Putamen (tissue), 1 donor: Measurements from ENCODE around the gene ERMARD.

Experiments
- DNase-seq: peaks from one replicate; pipeline ENCODE4 v3.0.0-alpha.2; 2016; ENCODE audit warnings: low spot score

ERMARD gene

DNA sequence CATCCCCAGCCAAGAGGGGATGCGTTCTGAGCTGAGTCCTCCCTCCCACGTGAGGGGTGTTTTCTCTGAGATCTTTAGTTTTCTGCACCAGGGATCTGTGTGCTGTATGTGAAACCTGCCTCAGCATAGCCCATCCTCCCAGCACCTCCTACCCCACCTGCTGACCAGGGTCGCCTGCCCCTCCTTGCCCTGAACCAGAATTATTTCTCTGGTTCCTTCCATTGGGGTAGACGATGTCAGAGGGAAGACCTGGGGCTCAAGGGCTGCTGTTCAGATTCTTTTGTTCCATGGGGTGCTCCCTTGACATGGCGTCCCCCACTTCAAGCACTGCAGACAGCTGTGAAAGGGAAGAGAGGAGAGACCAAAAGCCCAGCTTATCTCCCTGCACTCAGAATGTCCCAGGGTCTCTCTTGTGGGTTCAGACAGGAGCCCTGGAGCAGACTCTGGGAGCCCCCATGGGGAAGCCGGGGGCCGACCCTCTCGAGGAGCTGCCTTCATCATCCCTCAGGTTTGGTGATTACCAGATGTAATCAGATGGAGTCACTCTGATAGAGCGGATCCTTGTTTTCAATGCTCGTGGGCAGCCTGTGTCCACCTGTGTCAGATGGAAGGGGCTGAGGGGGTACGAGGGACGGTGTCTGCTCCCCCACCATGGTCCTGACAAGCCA is 74.3 kb downstream of the ERMARD start:
- no peak for DNase-seq

DNA sequence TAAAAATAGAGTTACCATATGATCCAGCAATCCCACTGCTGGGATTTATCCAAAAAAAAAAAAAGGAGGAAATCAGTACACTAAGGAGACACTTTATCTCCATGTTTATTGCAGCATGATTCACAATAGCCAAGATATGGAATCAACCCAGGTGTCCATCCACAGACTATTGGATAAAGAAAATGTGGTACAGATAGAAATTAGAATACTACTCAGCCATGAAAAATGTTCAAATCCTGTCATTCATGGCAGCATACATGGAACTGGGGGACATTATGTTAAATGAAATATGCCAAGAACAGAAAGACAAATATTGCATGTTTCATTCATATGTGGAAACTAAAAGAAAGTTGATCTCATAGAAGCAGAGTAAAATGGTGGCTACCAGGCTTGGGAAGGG is 75.3 kb downstream of the ERMARD start:
- DNase-seq, result no peak

DNA sequence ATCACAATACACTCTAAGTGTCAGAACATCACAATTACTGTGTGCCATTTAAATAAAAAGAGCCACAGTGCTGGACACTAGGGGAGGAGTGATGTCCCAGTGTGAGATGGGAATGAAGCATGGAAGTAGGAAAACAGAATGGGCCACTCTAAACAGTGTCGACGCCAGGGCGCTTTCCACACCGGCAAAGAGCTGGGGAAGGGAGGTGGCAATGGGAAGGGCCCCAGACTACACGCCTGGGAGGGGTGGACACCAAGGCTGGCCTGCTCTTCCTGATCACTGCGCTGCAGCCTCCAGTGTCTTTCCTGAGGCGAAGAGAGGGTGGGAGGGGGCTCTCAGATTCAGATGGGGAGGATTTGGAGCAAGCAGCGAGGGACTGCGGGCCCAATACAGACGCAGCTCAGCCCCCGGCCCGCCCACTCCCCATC is 75.9 kb downstream of the ERMARD start:
- DNase-seq, result no peak

DNA sequence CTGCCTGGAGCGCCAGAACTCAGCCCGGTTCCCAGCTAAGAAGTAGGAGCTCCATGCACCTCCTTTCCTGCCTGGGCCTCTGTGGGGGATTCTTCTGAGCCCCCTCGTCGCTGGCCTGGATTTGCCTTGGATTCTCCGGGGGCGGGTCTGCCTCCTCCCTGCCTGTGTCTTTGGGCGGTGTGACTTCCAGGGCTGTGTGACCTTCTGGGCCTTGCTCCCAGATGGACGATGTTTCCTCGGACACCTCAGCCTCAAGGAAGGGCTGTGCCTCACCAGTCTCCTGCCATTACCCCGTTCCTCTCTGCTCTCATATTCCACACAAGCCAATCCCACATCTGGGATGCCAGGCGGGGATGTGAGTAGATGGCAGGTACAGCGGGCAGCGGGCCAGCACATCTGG is 76.8 kb downstream of the ERMARD start:
- DNase-seq, result no peak

DNA sequence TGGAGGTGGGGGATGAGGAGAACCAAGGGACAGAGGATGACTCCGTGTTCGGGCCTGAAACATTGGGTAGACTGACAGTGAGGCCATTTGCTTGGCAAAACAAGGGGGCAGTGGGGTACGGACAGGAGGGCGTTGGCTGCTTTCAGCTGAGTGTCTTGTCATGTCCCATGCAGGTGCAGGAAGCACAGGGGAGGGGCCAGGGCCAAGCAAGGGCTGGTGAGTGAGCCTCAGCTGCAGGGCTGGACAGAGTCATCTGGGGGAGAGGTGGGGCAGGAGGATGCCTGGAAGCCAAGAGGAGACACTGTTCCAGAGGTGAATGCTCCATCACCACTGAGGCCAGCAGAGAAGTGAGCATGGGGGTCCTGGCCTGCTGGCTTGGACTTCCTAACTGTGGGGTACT is 78.4 kb downstream of the ERMARD start:
- no peak for DNase-seq

DNA sequence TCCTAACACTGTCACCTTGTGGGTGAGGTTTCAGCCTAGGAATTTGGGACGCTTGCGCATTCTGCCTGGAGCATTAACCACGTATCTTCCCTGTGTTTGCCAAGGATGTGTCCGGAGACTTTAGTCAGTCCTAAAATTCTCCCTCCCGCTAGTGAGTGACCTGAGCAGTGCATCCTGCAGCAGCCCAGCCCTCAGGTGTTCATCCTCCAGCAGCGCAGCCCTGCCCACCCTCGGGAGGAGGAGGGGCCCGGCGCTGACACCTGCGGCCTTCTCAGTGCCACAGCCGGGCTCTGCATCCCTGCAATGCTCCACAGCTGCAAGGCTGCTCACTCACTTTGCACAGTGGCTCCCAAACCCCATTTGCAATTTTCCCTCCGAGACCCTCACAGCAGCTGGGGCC is 79.5 kb downstream of the ERMARD start:
- no peak for DNase-seq
